HG02759 (cell line): ENCODE results near the gene ANO10.

ENCODE experiments used
- ATAC-seq: cut with Tn5 transposase; IDR thresholded peaks from one replicate; pipeline ENCODE4 v1.9.1; 2021; ENCODE audit warnings: mild to moderate bottlenecking, moderate library complexity; ENCODE audit not compliant: unreplicated experiment

The ANO10 gene

GRCh38 chr3:43326891-43327581 lies 294.8 kb downstream of the ANO10 start:
- ATAC-seq: peak; percentile 49

- no peak for ATAC-seq
Measured at GRCh38 chr3:43323541-43323940, 298.3 kb downstream of the ANO10 start.

DNA sequence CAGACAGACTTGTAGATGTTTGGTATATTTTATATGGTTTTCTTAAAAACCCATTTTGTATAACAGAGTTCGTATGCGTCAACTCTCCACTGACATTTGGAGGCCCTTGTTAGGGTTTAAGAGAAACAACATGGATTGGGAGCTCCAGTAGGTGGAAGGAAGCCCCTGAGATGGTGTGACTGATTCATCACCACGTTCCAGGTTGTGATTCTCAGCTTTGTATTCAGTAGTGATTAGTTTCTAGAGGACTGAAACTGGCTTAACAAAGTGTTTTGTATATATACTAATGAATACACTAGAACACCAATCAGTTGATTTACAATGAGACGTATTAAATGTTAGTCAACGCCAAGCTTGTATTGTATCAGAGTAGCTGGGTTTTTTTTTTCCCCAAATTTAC lies 301.5 kb downstream of the ANO10 start:
- no peak for ATAC-seq

DNA sequence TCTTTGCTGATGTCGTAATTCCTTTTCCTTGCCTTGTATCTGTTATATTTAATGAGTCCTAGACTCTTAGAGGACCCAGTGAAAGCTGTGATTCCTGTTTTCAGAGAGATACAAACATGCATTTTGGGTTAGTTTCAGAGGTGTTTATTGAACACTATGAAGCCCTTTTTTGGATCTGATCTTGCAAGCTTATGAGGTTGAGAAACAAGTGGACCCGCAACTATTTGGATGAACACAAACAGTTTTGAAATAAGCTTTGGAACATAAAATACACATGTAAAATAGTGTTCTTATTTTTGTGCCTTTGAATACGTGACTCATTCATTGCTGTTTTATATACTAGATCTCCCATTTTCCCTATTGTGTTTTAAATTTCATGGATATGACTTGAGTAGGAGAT lies 302.0 kb downstream of the ANO10 start:
- ATAC-seq: no peak

DNA sequence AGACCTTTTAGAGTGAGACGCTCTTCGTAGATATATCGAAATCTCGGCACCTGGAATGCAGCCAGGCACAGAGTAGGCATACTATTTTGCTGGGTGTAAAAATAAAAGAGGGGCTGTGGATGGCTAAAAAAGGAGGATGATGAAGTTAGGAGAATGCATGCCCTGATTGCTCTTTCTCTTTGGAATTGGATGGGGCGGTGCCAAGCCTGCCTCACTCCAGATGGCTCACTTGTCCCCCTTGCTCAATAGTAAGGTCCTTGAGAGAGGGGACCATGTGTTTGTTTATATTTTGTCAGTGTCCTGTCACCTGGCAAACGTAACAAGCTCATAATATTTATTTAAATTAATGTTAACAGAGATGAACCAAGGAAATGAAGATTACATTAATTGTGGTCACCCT lies 302.4 kb downstream of the ANO10 start:
- ATAC-seq: no peak

DNA sequence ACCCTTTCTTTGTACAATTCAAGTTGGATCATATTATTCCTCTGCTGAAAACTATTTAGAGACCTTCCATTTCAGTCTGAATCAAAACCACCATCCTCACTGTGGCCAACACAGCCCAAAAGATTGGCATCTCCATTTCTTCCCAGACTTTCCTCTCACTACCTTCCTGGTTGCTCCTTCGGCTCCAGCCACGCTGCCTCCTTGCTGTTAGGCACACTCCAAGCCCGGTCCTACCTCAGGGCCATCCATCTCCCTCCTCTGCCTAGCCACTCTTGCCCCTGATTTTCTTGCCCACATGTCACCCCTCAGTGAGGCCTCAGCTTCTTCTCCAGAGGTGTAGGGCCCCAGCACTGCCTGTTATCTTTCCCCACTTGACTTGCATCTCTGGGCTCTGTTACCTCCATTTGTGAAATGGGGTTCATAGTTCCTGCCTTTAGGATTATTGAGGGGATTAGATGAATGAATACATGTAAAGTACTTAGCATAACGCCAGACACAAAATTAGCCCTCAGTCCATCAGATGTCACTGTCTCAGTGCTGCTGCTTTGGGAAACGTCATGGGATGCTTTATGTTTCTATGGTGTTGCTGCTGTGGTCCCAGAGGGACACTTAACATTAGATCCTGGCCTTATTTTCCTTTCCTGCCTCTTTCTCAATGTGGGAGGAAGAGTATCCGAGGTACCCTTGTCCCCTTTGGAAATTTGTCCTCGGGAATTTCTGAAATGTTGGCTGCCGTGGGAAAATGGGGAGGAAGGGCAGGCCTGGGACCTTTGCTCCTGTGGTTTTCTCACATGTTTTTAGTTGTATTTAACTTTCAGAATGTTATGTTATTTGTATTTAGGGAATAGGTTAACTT lies 304.1 kb downstream of the ANO10 start:
- no peak for ATAC-seq

DNA sequence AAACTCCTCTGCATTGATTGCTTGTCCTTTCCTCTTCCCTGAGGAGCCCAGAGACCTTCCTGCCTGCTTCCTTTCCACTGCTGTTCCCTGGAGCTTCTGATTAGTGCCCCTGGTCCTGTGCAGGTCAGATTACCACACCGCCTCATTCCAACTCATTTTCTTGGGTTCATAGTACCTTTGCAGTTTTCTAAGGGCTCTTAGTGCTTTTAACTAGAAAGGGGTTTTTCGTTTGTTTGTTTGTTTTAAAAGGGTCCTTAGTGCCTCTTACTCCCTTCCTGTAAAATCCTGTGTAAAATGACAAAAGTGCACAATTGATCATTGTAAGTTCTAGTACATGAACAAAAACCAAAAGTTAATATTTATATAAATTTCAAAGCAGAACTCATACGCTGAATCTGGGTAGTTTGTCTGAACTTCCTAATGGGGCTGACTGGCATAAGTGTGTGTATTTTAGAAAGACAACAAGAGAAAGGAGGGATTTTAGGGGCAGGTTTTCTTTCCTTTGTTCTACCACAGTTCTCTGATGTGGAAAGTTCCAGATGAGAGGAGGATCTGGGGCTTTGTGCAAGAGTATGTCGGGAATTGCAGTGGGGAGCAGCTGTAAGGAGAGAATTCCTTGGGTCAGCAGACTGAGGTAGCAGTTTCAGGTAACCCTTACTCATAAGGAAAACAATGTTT lies 304.9 kb downstream of the ANO10 start:
- no peak for ATAC-seq
